HepG2 (cell line): ENCODE results near the gene INO80E. TPM values are rescaled to one million over a fixed set of nuclear protein-coding genes. Genes with fewer than 3 reads are reported as not detected.

Experiments
- AKAP8 ChIP-seq: sonication (generic); formaldehyde crosslinking; IDR thresholded peaks from 2 replicates; pipeline ENCODE4 v1.5.1; 2020; ENCODE audit warnings: mild to moderate bottlenecking, missing genetic modification reagents
- MAFG ChIP-seq: sonication (generic); formaldehyde crosslinking; IDR thresholded peaks from 2 replicates; pipeline ENCODE4 v1.5.1; 2020; ENCODE audit warnings: mild to moderate bottlenecking, missing genetic modification reagents
- NONO ChIP-seq, 2 experiments: fragments of 450-650 bp in 1 of 2; sonication (generic) in 1 of 2; formaldehyde crosslinking in 1 of 2; IDR thresholded peaks in 1 of 2; conservative IDR thresholded peaks in 1 of 2; 2 replicates each; pipeline versions ENCODE4 v1.6.1 to v1.8.0; 2017 to 2022; ENCODE audit warnings: mild to moderate bottlenecking in 1 of 2, missing genetic modification reagents in 1 of 2, moderate library complexity in 1 of 2
- PPARG ChIP-seq: conservative IDR thresholded peaks from 2 replicates; pipeline ENCODE4 v1.6.1; 2016; ENCODE audit warnings: missing biosample characterization, missing genetic modification reagents
- RBAK ChIP-seq: sonication (generic); formaldehyde crosslinking; IDR thresholded peaks from 2 replicates; pipeline ENCODE4 v1.5.1; 2020; ENCODE audit warnings: mild to moderate bottlenecking, missing genetic modification reagents
- SOX6 ChIP-seq, 2 experiments: fragments of 450-650 bp in 1 of 2; sonication (generic) in 1 of 2; formaldehyde crosslinking in 1 of 2; IDR thresholded peaks; 2 replicates each; pipeline versions ENCODE4 v1.4.0 to v1.6.1; 2017 to 2020; ENCODE audit warnings: antibody characterized with exemption in 1 of 2, mild to moderate bottlenecking in 1 of 2, missing genetic modification reagents in 1 of 2
- TAF15 ChIP-seq: fragments of 200-400 bp; formaldehyde crosslinking; IDR thresholded peaks from one replicate; pipeline ENCODE4 v1.6.1; 2018; ENCODE audit warnings: mild to moderate bottlenecking, low read depth, low read length; ENCODE audit not compliant: poor library complexity, severe bottlenecking
- ZNF44 ChIP-seq: sonication (generic); formaldehyde crosslinking; IDR thresholded peaks from 2 replicates; pipeline ENCODE4 v1.5.1; 2020; ENCODE audit warnings: mild to moderate bottlenecking, missing genetic modification reagents
- ZNF549 ChIP-seq: sonication (generic); formaldehyde crosslinking; IDR thresholded peaks from 2 replicates; pipeline ENCODE4 v1.5.0; 2020; ENCODE audit warnings: missing genetic modification reagents
- ZNF569 ChIP-seq: sonication (generic); formaldehyde crosslinking; IDR thresholded peaks from 2 replicates; pipeline ENCODE4 v1.5.0; 2020; ENCODE audit warnings: mild to moderate bottlenecking, missing genetic modification reagents, moderate library complexity, borderline replicate concordance
- ZNF644 ChIP-seq: IDR thresholded peaks from 2 replicates; pipeline ENCODE4 v1.6.1; 2016; ENCODE audit warnings: low read depth
- polyA plus RNA-seq, 8 experiments: library from polyadenylated mRNA; depleted of rRNA in 3 of 8; stranded (reverse) in 7 of 8; unstranded in 1 of 8; fragments of >200 nt; fragmentation: Illumina TruSeq in 4 of 8; extraction: Trizol in 4 of 8; gene quantifications; 2 replicates each; pipeline versions ENCODE4 v1.2.1 to v1.2.3, GENCODE V29; 2011 to 2016; ENCODE audit warnings: low read depth in 4 of 8, missing spikeins in 1 of 8, mixed read lengths in 1 of 8; ENCODE audit not compliant: insufficient read depth in 1 of 8
- total RNA-seq, 5 experiments: library from RNA; depleted of rRNA; stranded (reverse); fragments of >200 nt; fragmentation: Illumina TruSeq; extraction: Trizol; gene quantifications; 2 replicates each; pipeline ENCODE4 v1.2.3, GENCODE V29; 2016; ENCODE audit warnings: low read depth in 1 of 5
- TF ChIP-seq, protein P1 (sequence below): sonication (generic); formaldehyde crosslinking; IDR thresholded peaks from 2 replicates; pipeline ENCODE4 v1.4.0; 2020; ENCODE audit warnings: missing genetic modification reagents, borderline replicate concordance
- TF ChIP-seq, protein P2 (sequence below): sonication (generic); formaldehyde crosslinking; IDR thresholded peaks from 2 replicates; pipeline ENCODE4 v1.5.1; 2020; ENCODE audit warnings: missing genetic modification reagents, mild to moderate bottlenecking, borderline replicate concordance
- TF ChIP-seq, protein P3 (sequence below): sonication (generic); formaldehyde crosslinking; IDR thresholded peaks from 2 replicates; pipeline ENCODE4 v1.4.0; 2020; ENCODE audit warnings: missing genetic modification reagents
- TF ChIP-seq, protein P4 (sequence below): sonication (generic); formaldehyde crosslinking; IDR thresholded peaks from 2 replicates; pipeline ENCODE4 v1.4.0; 2020; ENCODE audit warnings: mild to moderate bottlenecking, missing genetic modification reagents

Gene INO80E
- total and polyA plus RNA-seq, 2 of the 13 experiments (the other 11 are each of a cell fraction or from before 2014, with no cell fraction given), result 25.8 to 45.6 TPM

DNA sequence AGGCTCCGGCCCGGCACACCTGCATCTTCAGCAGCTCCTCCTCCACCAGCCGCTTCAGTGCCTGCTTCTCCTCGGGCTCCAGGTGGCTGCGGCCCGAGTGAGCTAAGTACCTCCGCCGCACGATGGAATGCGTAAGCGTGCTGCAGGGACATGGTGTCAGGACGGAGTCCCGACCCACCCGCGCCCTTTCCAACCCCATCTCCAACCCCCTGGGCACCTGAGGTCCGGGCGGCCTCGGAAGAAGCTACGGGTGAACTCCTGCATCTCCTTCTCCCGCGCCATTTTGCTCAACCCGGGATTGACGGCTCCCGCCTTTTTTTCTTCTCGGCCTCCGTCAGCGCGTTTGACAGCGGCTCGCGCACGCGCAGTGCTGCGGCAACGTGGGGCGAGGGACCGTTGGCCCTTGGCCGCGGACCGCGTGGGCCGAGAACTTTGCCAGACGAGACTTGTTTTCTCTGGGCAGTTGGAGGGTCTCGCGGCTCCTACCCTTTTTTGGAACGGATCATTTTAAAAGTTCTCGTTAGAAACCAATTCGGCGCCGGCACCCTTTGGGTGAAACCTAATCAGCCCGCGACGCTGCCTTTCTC lies 624 bp upstream of the INO80E start, which contains the start of gene HIRIP3 (continued):
- TF ChIP-seq, protein P1, sequence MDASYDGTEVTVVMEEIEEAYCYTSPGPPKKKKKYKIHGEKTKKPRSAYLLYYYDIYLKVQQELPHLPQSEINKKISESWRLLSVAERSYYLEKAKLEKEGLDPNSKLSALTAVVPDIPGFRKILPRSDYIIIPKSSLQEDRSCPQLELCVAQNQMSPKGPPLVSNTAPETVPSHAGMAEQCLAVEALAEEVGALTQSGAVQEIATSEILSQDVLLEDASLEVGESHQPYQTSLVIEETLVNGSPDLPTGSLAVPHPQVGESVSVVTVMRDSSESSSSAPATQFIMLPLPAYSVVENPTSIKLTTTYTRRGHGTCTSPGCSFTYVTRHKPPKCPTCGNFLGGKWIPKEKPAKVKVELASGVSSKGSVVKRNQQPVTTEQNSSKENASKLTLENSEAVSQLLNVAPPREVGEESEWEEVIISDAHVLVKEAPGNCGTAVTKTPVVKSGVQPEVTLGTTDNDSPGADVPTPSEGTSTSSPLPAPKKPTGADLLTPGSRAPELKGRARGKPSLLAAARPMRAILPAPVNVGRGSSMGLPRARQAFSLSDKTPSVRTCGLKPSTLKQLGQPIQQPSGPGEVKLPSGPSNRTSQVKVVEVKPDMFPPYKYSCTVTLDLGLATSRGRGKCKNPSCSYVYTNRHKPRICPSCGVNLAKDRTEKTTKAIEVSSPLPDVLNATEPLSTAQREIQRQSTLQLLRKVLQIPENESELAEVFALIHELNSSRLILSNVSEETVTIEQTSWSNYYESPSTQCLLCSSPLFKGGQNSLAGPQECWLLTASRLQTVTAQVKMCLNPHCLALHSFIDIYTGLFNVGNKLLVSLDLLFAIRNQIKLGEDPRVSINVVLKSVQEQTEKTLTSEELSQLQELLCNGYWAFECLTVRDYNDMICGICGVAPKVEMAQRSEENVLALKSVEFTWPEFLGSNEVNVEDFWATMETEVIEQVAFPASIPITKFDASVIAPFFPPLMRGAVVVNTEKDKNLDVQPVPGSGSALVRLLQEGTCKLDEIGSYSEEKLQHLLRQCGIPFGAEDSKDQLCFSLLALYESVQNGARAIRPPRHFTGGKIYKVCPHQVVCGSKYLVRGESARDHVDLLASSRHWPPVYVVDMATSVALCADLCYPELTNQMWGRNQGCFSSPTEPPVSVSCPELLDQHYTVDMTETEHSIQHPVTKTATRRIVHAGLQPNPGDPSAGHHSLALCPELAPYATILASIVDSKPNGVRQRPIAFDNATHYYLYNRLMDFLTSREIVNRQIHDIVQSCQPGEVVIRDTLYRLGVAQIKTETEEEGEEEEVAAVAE, result peak; percentile 77; the same call in 1 of the 2 replicates
- TF ChIP-seq, protein P2, sequence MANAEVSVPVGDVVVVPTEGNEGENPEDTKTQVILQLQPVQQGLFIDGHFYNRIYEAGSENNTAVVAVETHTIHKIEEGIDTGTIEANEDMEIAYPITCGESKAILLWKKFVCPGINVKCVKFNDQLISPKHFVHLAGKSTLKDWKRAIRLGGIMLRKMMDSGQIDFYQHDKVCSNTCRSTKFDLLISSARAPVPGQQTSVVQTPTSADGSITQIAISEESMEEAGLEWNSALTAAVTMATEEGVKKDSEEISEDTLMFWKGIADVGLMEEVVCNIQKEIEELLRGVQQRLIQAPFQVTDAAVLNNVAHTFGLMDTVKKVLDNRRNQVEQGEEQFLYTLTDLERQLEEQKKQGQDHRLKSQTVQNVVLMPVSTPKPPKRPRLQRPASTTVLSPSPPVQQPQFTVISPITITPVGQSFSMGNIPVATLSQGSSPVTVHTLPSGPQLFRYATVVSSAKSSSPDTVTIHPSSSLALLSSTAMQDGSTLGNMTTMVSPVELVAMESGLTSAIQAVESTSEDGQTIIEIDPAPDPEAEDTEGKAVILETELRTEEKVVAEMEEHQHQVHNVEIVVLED (CRISPR knock-in tag), result no peak
- no peak for TF ChIP-seq SOX6 (IDR thresholded peaks at IDR 0.05)
- TF ChIP-seq SOX6 (CRISPR knock-in tag; IDR thresholded peaks at IDR 0.05), result no peak
- TF ChIP-seq RBAK (CRISPR knock-in tag), result no peak
- no peak for TF ChIP-seq ZNF549 (CRISPR knock-in tag)
- TF ChIP-seq MAFG (CRISPR knock-in tag), result no peak
- no peak for TF ChIP-seq ZNF44 (CRISPR knock-in tag)
- TF ChIP-seq, protein P3, sequence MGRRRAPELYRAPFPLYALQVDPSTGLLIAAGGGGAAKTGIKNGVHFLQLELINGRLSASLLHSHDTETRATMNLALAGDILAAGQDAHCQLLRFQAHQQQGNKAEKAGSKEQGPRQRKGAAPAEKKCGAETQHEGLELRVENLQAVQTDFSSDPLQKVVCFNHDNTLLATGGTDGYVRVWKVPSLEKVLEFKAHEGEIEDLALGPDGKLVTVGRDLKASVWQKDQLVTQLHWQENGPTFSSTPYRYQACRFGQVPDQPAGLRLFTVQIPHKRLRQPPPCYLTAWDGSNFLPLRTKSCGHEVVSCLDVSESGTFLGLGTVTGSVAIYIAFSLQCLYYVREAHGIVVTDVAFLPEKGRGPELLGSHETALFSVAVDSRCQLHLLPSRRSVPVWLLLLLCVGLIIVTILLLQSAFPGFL, result peak; percentile 86; the same call in 1 of the 2 replicates
- no peak for TF ChIP-seq NONO (IDR thresholded peaks at IDR 0.05)
- peak; percentile 59 for TF ChIP-seq NONO (CRISPR knock-in tag; conservative IDR thresholded peaks at IDR 0.05)
- TF ChIP-seq ZNF644 (CRISPR knock-in tag), result no peak
- no peak; the same call in 1 of the 2 replicates for TF ChIP-seq PPARG (CRISPR knock-in tag)
- no peak; the same call in 1 of the 2 replicates for TF ChIP-seq ZNF569 (CRISPR knock-in tag)
- peak; percentile 80 for TF ChIP-seq TAF15
- TF ChIP-seq, protein P4, sequence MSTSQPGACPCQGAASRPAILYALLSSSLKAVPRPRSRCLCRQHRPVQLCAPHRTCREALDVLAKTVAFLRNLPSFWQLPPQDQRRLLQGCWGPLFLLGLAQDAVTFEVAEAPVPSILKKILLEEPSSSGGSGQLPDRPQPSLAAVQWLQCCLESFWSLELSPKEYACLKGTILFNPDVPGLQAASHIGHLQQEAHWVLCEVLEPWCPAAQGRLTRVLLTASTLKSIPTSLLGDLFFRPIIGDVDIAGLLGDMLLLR (CRISPR knock-in tag), result peak; percentile 84; the same call in 1 of the 2 replicates
- TF ChIP-seq AKAP8, result no peak; the same call in 1 of the 2 replicates
